Brain microvascular endothelial cell (primary cell): ENCODE data around the gene KCNE4.
A peak's percentile ranks its signal among the peaks of the same experiment; 100 is the strongest.

Experiments used
- DNase-seq: peaks from one replicate; pipeline ENCODE4 v3.0.0-alpha.2; 2020
- H3K27ac ChIP-seq: fragments of 250-450 bp; sonication (Bioruptor Pico); 2 replicates; pipeline ENCODE4 v1.5.1; 2020; ENCODE audit warnings: mild to moderate bottlenecking, moderate library complexity
- H3K27me3 ChIP-seq: fragments of 250-450 bp; sonication (Bioruptor Pico); replicated peaks from 2 replicates; pipeline ENCODE4 v1.5.1; 2020; ENCODE audit warnings: mild to moderate bottlenecking
- H3K36me3 ChIP-seq: fragments of 250-450 bp; sonication (Bioruptor Pico); replicated peaks from 2 replicates; pipeline ENCODE4 v1.5.1; 2020; ENCODE audit warnings: mild to moderate bottlenecking
- H3K4me3 ChIP-seq: 2 replicates; pipeline ENCODE4 v1.5.1; 2011; ENCODE audit warnings: low read depth, mild to moderate bottlenecking, control low read depth, low read length, moderate library complexity
- CTCF ChIP-seq: IDR thresholded peaks from 2 replicates; pipeline ENCODE4 v1.5.1; 2011; ENCODE audit warnings: low read depth, mild to moderate bottlenecking, moderate library complexity, low read length, control low read depth, inconsistent platforms; ENCODE audit errors: missing control alignments
- in situ Hi-C: cut with HindIII; loops from 2 replicates; pipeline ENCODE4 v1.10.0; 2017; ENCODE audit warnings: low sequenced_read_pairs, low pct_ligation_motif_present

KCNE4 gene

DNA sequence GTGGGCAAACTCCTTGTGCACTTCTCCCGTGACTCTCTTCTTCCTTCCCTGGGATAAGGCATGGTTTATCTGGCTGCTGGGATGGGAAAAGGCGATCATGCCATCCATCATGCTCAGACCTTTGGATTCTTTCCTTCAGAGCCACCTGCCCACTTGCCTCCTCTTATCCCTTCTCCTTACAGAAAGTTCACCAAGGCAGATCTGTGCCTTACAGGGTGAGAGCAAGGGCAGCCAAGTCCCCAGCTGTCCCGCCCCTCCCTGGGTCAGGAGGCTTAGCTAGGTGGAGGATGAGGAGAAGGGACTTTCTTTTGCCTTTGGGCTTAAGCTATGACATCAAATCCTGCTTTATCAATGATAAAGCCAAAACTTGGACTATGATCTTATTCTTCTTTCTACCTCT, 47.6 kb downstream of the KCNE4 start:
- no peak overlapping the region for H3K4me3 ChIP-seq
- H3K27ac ChIP-seq = no peak overlapping the region
- TF ChIP-seq CTCF = no peak
- DNase-seq = no peak
- H3K27me3 ChIP-seq = no peaks in the 10 kb centered on the region
- in situ Hi-C loops = no loop called here
- no peaks in the 10 kb centered on the region for H3K36me3 ChIP-seq

DNA sequence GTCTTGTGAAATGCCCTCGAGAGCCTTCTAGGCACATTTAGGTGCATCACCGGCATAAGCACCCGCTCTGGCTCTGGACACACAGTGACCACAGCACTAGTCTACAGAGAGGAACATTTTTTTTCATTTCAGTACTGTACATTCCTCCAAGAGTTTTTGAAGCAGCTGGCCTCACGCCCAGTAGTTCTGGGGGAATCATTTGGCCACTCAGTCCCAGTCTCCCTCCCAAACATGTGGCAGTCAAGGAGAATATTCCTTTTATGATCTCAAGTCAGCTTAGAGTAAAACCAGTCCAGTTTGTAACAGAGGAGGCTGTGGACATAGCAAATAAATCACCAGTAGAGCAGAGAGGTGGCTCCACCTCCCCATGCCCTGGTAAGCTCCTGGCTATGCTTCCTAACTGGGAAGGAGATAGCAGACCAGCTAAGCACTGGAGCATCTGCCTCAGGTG, 48.1 kb downstream of the KCNE4 start:
- no peaks in the 10 kb centered on the region for H3K36me3 ChIP-seq
- no peak overlapping the region for H3K4me3 ChIP-seq
- no peaks in the 10 kb centered on the region for H3K27me3 ChIP-seq
- no peak for TF ChIP-seq CTCF
- in situ Hi-C loops = no loop called here
- no peak overlapping the region for H3K27ac ChIP-seq
- peak; percentile 72 for DNase-seq

DNA sequence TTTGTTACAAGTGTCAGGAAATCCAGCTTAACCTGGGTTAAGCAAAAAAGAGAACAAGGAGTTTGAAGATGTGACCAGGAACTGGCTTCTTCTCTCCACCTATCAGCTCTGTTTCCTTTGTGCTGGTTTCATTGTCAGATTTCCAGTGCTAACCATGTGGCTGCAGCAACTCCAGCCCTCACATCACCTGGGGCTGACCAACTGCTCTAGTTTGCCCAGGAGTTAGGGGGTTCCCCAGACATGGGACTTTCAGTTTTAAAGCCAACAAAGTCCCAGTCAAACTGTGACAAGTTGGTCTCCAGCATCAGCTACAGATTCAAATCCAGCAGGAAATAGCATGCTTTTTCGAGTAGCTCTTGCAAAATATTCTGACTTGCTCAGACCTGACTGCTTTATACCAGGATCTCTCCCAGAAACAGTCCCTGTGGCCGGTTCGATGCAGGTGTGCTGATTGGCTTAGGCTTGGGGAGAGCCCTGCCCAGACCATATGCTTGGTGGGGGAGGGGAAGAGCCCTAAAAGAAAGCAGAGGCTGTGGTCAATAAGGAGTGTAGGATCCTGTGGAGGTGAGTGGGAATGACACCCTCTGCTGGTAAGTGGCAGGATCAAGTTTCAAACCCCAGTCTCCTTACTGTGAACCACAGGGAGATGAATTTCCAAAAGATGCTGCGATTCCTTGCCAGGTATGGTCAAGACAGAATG, 49.5 kb downstream of the KCNE4 start:
- in situ Hi-C loops = no loop called here
- no peaks in the 10 kb centered on the region for H3K36me3 ChIP-seq
- no peak overlapping the region for H3K27ac ChIP-seq
- H3K27me3 ChIP-seq = no peaks in the 10 kb centered on the region
- TF ChIP-seq CTCF = peak; percentile 80
- peak; percentile 35 for DNase-seq
- H3K4me3 ChIP-seq = no peak overlapping the region

DNA sequence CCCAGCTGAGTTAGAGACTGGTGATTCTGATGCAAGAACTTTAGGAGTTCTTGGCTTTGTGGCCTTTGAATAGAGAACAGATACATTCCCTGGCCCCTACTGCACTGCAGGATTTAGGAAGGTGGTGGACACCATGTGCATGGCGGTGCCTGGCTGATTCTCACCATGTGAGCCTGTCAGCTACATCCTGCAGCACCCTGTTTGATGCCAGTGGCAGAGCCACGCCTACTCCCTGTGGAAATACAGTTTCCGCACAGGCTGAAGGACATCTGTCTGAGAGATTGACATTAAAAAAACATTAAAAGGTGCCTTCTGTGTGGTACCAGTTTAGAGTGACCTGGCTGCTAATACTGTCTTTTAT, 50.0 kb downstream of the KCNE4 start:
- no peak for DNase-seq
- Histone ChIP-seq H3K4me3 (no peak overlapping the region), H3K27me3 (no peaks in the 10 kb centered on the region), H3K27ac (no peak overlapping the region), H3K36me3 (no peaks in the 10 kb centered on the region)
- in situ Hi-C loops = no loop called here
- no peak for TF ChIP-seq CTCF

GRCh38 chr2:223102450-223102849, 50.5 kb downstream of the KCNE4 start:
- in situ Hi-C loops = no loop called here
- H3K27me3 ChIP-seq = no peaks in the 10 kb centered on the region
- no peak overlapping the region for H3K27ac ChIP-seq
- DNase-seq = no peak
- no peaks in the 10 kb centered on the region for H3K36me3 ChIP-seq
- no peak for TF ChIP-seq CTCF
- H3K4me3 ChIP-seq = no peak overlapping the region

- H3K27me3 ChIP-seq = no peaks in the 10 kb centered on the region
- in situ Hi-C loops = no loop called here
- no peak for TF ChIP-seq CTCF
Measured at GRCh38 chr2:223104336-223105132, 52.5 kb downstream of the KCNE4 start.

More at GRCh38 chr2:223104336-223105132, 52.5 kb downstream of the KCNE4 start:
- H3K27ac ChIP-seq = no peak overlapping the region
- no peaks in the 10 kb centered on the region for H3K36me3 ChIP-seq
- no peak overlapping the region for H3K4me3 ChIP-seq
- no peak for DNase-seq
